Thoracic aorta (tissue), 2 donors: Measurements from ENCODE around the gene MYT1. TPM values are rescaled to one million over a fixed set of nuclear protein-coding genes. Genes with fewer than 3 reads are reported as not detected.

ENCODE experiments used
- ATAC-seq: fragments of 150-250 bp; one replicate; pipeline ENCODE4 v1.8.0; 2017; ENCODE audit warnings: low read depth; ENCODE audit not compliant: insufficient number of reproducible peaks, low FRiP score
- DNase-seq: peaks from one replicate; pipeline ENCODE4 v3.0.0-alpha.2; 2020; ENCODE audit warnings: low spot score
- H3K27ac ChIP-seq, 2 donors: fragments of 200-600 bp; sonication (generic); 1 replicate in 1 of 2; 2 replicates in 1 of 2; pipeline ENCODE4 v1.5.1; 2016; ENCODE audit warnings: mild to moderate bottlenecking in 2 of 2, moderate library complexity in 2 of 2
- H3K27me3 ChIP-seq: fragments of 200-600 bp; sonication (generic); replicated peaks from 2 replicates; pipeline ENCODE4 v1.6.0; 2016; ENCODE audit warnings: mild to moderate bottlenecking; ENCODE audit not compliant: insufficient read depth
- H3K36me3 ChIP-seq: fragments of 200-600 bp; sonication (generic); one replicate; pipeline ENCODE4 v1.5.1; 2016
- H3K4me1 ChIP-seq, 2 donors: fragments of 200-600 bp; sonication (generic); 1 replicate in 1 of 2; 2 replicates in 1 of 2; pipeline versions ENCODE4 v1.5.1 to v1.6.0; 2016; ENCODE audit warnings: low read depth in 2 of 2, mild to moderate bottlenecking in 1 of 2; ENCODE audit not compliant: control insufficient read depth in 1 of 2
- H3K4me3 ChIP-seq: fragments of 200-600 bp; sonication (generic); 2 replicates; pipeline ENCODE4 v1.5.1; 2016; ENCODE audit warnings: mild to moderate bottlenecking
- H3K9me3 ChIP-seq: fragments of 200-600 bp; sonication (generic); 2 replicates; pipeline ENCODE4 v1.5.1; 2016
- total RNA-seq, 2 donors: library from RNA; depleted of rRNA; stranded (reverse); fragments of >200 nt; gene quantifications; one replicate each; pipeline versions ENCODE4 v1.1.0 to v1.2.3, GENCODE V29; 2016
- TF ChIP-seq, protein P1 (sequence below): fragments of 200-600 bp; sonication (generic); IDR thresholded peaks from one replicate; pipeline ENCODE4 v1.5.1; 2019; ENCODE audit warnings: antibody characterized with exemption

MYT1 gene
- total RNA-seq, 2 donors from 2014 or later, result not detected

DNA sequence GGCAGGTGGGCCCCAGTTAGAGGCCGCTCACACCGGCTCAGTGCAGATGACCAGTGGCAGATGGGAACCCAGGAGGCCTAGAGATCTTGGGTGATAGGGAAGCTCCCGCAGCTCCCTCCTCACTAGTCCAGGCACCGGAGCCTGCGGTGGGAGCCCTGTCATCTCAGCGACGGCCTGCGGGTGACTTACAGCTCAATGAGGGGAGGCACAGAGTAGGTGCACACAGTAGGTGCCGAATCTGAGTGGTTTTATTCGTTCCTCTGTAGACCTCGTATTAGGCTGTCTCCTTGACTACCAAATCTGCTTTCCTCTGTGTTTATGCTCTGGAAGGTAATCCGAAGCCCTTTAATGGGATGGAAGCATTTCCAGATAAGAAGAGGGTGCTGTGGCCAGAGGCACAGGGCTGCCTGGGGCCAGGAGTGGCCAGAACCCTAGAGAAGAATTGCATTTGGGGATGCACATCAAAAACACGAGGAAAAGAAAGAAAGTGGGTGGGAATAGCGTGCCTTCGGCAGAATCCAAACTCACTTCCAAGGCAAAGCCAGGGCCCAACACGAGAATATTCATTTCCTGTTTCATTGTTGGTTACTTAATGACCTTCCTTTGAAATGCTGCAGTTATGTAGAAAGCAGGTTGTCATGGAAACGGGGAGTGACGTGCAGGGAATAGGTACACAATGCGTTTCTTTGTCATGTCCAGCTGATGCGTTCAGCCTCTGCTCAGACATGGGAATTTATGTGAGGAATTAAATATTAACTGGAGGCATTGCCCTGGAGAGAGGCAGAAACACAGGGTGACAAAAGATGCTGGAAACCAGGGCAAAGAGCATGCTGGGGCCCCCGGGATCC, 24.7 kb downstream of the MYT1 start:
- no peaks in the 10 kb centered on the region for H3K27me3 ChIP-seq
- H3K4me1 ChIP-seq, result no peaks in the 10 kb centered on the region
- no peak for DNase-seq
- H3K27ac ChIP-seq, result no peak overlapping the region
- no peaks in the 10 kb centered on the region for H3K9me3 ChIP-seq
- no peaks in the 10 kb centered on the region for H3K36me3 ChIP-seq
- TF ChIP-seq, protein P1, sequence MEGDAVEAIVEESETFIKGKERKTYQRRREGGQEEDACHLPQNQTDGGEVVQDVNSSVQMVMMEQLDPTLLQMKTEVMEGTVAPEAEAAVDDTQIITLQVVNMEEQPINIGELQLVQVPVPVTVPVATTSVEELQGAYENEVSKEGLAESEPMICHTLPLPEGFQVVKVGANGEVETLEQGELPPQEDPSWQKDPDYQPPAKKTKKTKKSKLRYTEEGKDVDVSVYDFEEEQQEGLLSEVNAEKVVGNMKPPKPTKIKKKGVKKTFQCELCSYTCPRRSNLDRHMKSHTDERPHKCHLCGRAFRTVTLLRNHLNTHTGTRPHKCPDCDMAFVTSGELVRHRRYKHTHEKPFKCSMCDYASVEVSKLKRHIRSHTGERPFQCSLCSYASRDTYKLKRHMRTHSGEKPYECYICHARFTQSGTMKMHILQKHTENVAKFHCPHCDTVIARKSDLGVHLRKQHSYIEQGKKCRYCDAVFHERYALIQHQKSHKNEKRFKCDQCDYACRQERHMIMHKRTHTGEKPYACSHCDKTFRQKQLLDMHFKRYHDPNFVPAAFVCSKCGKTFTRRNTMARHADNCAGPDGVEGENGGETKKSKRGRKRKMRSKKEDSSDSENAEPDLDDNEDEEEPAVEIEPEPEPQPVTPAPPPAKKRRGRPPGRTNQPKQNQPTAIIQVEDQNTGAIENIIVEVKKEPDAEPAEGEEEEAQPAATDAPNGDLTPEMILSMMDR, result no peak
- no peak for ATAC-seq
- H3K4me3 ChIP-seq, result no peak overlapping the region

DNA sequence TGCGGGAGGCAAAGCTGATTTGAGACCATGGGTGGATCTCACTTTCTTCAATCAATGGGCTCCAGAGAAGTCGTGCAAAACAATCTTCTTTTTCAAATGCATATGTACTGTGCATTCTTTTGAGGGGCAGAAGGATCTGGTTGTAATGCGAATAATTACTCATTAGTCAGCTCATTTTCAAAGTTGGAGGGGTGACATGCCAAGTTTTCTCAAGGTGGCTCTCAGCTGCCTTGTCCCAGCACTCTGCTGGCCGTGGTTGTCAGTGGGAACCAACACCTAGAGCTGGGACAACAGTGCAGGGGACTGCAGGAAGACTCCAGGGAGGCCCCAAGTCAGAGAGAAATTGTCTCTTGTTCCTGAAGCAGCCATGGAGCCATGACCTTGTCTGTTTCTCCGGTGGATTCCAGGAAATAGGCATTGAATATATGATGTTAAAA, 25.3 kb downstream of the MYT1 start:
- TF ChIP-seq, protein P1, result no peak
- no peak for DNase-seq

DNA sequence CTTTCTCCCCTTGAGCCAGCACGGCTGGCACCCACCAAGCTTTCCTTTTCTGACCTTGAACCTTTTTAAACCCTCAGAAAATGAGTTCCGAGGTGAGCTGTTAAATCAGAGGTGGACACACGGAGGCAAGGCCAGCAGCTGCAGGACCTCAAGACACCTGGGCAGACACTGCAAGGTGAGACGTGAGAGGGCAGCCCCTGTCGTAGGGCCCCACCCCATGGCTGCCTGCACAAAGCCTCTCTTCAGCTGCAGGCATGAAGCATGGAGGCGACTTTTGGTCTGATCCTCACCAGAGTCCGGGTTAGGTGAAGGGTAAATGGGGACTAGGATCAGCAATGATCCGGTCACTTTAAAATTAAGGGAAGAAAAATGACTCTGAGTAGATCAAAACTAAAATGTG, 25.7 kb downstream of the MYT1 start:
- Histone ChIP-seq H3K36me3 (no peaks in the 10 kb centered on the region), H3K27ac (no peak overlapping the region), H3K9me3 (no peaks in the 10 kb centered on the region), H3K4me1 (no peaks in the 10 kb centered on the region), H3K4me3 (no peak overlapping the region), H3K27me3 (no peaks in the 10 kb centered on the region)
- TF ChIP-seq, protein P1, result no peak
- ATAC-seq, result no peak
- DNase-seq, result no peak

More for the DNA sequence above, 25.3 kb downstream of the MYT1 start:
- no peak for ATAC-seq
- Histone ChIP-seq H3K4me1 (no peaks in the 10 kb centered on the region), H3K27ac (no peak overlapping the region), H3K9me3 (no peaks in the 10 kb centered on the region), H3K36me3 (no peaks in the 10 kb centered on the region), H3K27me3 (no peaks in the 10 kb centered on the region), H3K4me3 (no peak overlapping the region)

DNA sequence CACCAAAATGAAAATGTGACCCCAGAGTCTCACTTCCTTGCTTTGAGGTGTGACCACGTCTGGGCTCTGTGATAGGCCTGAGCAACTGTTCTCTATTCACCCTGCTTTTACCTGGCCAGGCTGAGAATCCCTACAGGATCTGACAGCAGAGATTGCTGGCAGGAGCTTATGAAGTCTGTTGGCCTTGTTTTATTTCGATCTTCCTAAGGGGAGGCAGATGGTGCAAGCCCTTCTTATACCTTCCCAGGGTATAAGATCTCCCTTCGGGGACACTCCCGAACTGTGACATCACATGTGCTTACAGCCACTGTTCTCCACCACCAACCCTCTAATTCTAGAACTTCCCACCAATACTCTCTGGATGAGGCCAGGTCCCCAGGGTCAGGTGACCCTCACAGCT, 26.8 kb downstream of the MYT1 start:
- H3K27ac ChIP-seq, result no peak overlapping the region
- no peaks in the 10 kb centered on the region for H3K9me3 ChIP-seq
- DNase-seq (no peak), ATAC-seq (no peak)
- no peaks in the 10 kb centered on the region for H3K27me3 ChIP-seq
- H3K4me3 ChIP-seq, result no peak overlapping the region
- H3K36me3 ChIP-seq, result no peaks in the 10 kb centered on the region
- no peaks in the 10 kb centered on the region for H3K4me1 ChIP-seq
- TF ChIP-seq, protein P1, result no peak

DNA sequence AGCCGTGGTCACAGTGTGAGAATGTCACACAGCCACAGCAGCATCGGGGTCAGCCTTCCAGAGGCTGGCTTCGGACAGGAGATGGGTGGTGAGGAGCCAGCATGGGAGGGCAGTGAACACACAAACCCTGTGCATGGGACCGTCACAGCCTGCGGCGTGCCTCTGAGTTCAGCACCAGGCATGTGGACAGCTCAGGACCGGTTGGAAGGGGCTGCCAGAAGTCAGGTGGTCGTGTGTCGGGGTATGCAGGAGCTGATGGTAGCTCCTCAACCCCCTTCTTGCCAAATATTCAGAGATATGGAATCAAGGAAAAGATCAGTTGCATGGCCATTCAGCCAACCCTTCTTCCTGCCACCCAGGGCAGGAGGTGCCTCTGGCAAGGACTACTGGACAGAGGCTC, 28.2 kb downstream of the MYT1 start:
- Histone ChIP-seq H3K9me3 (no peaks in the 10 kb centered on the region), H3K27ac (no peak overlapping the region), H3K36me3 (no peaks in the 10 kb centered on the region), H3K4me3 (no peak overlapping the region), H3K27me3 (no peaks in the 10 kb centered on the region), H3K4me1 (no peaks in the 10 kb centered on the region)
- DNase-seq (no peak), ATAC-seq (no peak)
- TF ChIP-seq, protein P1, result no peak
